GM12865 (cell line): ENCODE results near the gene CLASRP.

Source experiments
- DNase-seq: peaks from one replicate; pipeline ENCODE4 v3.0.0; 2010; ENCODE audit warnings: low read depth
- H3K4me3 ChIP-seq: 2 replicates; pipeline ENCODE4 v1.5.1; 2011; ENCODE audit warnings: mild to moderate bottlenecking, low read depth, low read length, control low read depth
- CTCF ChIP-seq: IDR thresholded peaks from 2 replicates; pipeline ENCODE4 v1.5.1; 2011; ENCODE audit warnings: low read length, control low read depth, low read depth, inconsistent platforms; ENCODE audit not compliant: insufficient read depth; ENCODE audit errors: missing control alignments

The CLASRP gene

GRCh38 chr19:45040059-45040771 lies 1.4 kb downstream of the CLASRP start:
- no peak for TF ChIP-seq CTCF
- DNase-seq, result no peak
- H3K4me3 ChIP-seq, result peak overlapping the region; percentile 66

GRCh38 chr19:45041125-45041524 lies 2.3 kb downstream of the CLASRP start:
- no peak overlapping the region for H3K4me3 ChIP-seq
- no peak for DNase-seq
- TF ChIP-seq CTCF, result no peak

- no peak for DNase-seq
- no peak overlapping the region for H3K4me3 ChIP-seq
- no peak for TF ChIP-seq CTCF
These were observed 7.0 kb downstream of the CLASRP start for GRCh38 chr19:45045671-45046353.

- TF ChIP-seq CTCF, result no peak
- DNase-seq, result no peak
- no peak overlapping the region for H3K4me3 ChIP-seq
These were observed 7.5 kb downstream of the CLASRP start for GRCh38 chr19:45046355-45046754.

GRCh38 chr19:45047188-45047797 lies 8.4 kb downstream of the CLASRP start:
- DNase-seq, result peak; percentile 69
- no peak for TF ChIP-seq CTCF
- H3K4me3 ChIP-seq, result peak overlapping the region; percentile 8; the same call in 1 of the 2 replicates

- no peak overlapping the region for H3K4me3 ChIP-seq
- DNase-seq, result no peak
- TF ChIP-seq CTCF, result no peak
These were observed 10.4 kb downstream of the CLASRP start for GRCh38 chr19:45049073-45049736.
